ENCODE data around the gene FOXO4. TPM values are rescaled to one million over a fixed set of nuclear protein-coding genes. Genes with fewer than 3 reads are reported as not detected.

The FOXO4 gene
- total RNA-seq, 1 experiment from 2014 or later = 0.69 TPM

- DNase-seq (ENCODE audit: low read depth) = no peak
These were observed 47.9 kb downstream of the FOXO4 start for GRCh38 chrX:71143508-71143907.

GRCh38 chrX:71144651-71145050 is 49.0 kb downstream of the FOXO4 start, which contains the start of gene NLGN3:
NLGN3 (plus strand) TSS chrX:71144841; CDS start chrX:71147750, 2,909 bp downstream.
- no peak for DNase-seq (ENCODE audit: low read depth)

GRCh38 chrX:71147496-71148277 is 52.0 kb downstream of the FOXO4 start:
- DNase-seq (ENCODE audit: low read depth) = no peak

- no peak for DNase-seq (ENCODE audit: low read depth)
These were observed 52.6 kb downstream of the FOXO4 start for GRCh38 chrX:71148278-71148663.

- no peak for DNase-seq (ENCODE audit: low read depth)
These were observed 55.7 kb downstream of the FOXO4 start for GRCh38 chrX:71151366-71151765.

Other genes with a start within 250 kb of the FOXO4 start
- gene TEX11, start 187.1 kb upstream of the FOXO4 start, total RNA-seq (2014; rRNA removed; shearing (Covaris generic)) = not detected in 2 replicates
- gene SLC7A3, start 164.8 kb upstream of the FOXO4 start, total RNA-seq (2014; rRNA removed; shearing (Covaris generic)) = 0.06 TPM in 1 of 2 replicates, not detected in the other
- 38.5 and 46.1 TPM in 2 replicates for gene SNX12, start 27.5 kb upstream of the FOXO4 start, total RNA-seq (2014; rRNA removed; shearing (Covaris generic))
- not detected in 2 replicates for gene CXorf65, start 10.9 kb downstream of the FOXO4 start, total RNA-seq (2014; rRNA removed; shearing (Covaris generic))
- not detected in 2 replicates for gene IL2RG, start 15.7 kb downstream of the FOXO4 start, total RNA-seq (2014; rRNA removed; shearing (Covaris generic))
- gene MED12, start 22.7 kb downstream of the FOXO4 start, total RNA-seq (2014; rRNA removed; shearing (Covaris generic)) = 14.7 and 17.7 TPM in 2 replicates
- gene NLGN3, start 49.0 kb downstream of the FOXO4 start, total RNA-seq (2014; rRNA removed; shearing (Covaris generic)) = not detected in 2 replicates
- gene GJB1, start 127.4 kb downstream of the FOXO4 start, total RNA-seq (2014; rRNA removed; shearing (Covaris generic)) = not detected in 2 replicates
- 8.8 and 10.3 TPM in 2 replicates for gene ZMYM3, start 158.3 kb downstream of the FOXO4 start, total RNA-seq (2014; rRNA removed; shearing (Covaris generic))
- 413 and 418 TPM in 2 replicates for gene NONO, start 187.8 kb downstream of the FOXO4 start, total RNA-seq (2014; rRNA removed; shearing (Covaris generic))
- 0.65 and 1.3 TPM in 2 replicates for gene ITGB1BP2, start 205.9 kb downstream of the FOXO4 start, total RNA-seq (2014; rRNA removed; shearing (Covaris generic))

Measured in Daoy (cell line).